Mammary epithelial cell (primary cell): ENCODE results near the gene CAT.

ENCODE experiments used
- CTCF ChIP-seq, 2 donors: IDR thresholded peaks in 1 of 2; conservative IDR thresholded peaks in 1 of 2; 2 replicates each; pipeline ENCODE4 v1.5.1; 2011 to 2012; ENCODE audit warnings: inconsistent platforms in 2 of 2, low read length in 2 of 2, mild to moderate bottlenecking in 2 of 2, control low read depth in 1 of 2, low read depth in 1 of 2; ENCODE audit not compliant: insufficient read depth in 1 of 2; ENCODE audit errors: extremely low read depth in 1 of 2
- EZH2 ChIP-seq: IDR thresholded peaks from 2 replicates; pipeline ENCODE4 v1.6.1; 2012; ENCODE audit warnings: low read length, inconsistent platforms, borderline replicate concordance

- TF ChIP-seq CTCF (conservative IDR thresholded peaks at IDR 0.05 in 1 of 2, IDR thresholded peaks at IDR 0.05 in 1 of 2; ENCODE audit: extremely low read depth in 1 of 2, insufficient read depth in 1 of 2, low read depth in 1 of 2, low read length in 2 of 2) = no peak
- no peak for TF ChIP-seq EZH2
These were observed 68.9 kb downstream of the CAT start for GRCh38 chr11:34507610-34508009.
